HK-2 (cell line): ENCODE data around the gene PTPRN.
A peak's percentile ranks its signal among the peaks of the same experiment; 100 is the strongest.

Experiments
- DNase-seq: peaks from one replicate; pipeline ENCODE4 v3.0.0-alpha.2; 2018; ENCODE audit not compliant: unreplicated experiment

PTPRN gene

DNA sequence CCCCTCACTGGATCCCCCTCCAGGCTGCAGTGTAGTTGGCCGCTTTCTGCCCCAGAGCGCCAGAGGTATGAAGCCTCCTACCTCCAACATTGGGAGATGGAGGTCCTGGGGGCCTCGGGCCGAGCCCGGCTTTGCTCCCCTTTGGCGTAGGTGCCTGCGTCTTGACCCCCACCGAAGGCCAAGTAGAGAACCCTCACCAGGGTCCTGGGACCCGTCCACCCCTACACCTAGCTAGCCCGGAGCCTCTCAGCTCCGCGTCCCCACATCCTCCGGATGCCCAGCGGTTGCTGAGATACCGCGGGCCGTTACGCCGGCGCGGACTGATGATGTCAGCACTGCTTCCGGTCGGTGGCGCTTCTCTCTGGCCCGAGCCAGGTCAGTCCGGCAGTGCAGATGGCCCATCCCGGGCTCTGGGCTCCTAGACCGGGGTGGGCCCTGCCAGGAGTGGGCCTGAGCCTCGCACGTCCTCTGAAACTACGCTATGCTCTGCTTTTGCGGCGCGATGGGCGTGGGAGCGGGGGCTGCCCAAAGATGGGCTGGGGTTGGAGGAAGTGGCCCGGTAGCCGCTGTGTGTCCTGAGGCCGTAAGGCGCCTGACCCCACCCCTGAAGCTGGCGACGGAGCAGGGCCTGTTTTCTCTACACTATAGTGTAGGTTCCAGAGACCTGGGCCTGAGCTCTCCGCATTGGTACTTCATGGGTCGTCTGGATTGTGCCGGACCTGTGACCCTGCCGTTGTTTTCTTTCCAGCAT, 63.9 kb downstream of the PTPRN start, which contains the start of the genes GLB1L and STK16:
TSS of gene GLB1L (minus strand) at position 297 of the 751 bp plus-strand sequence. CDS start 1,871 bp downstream, outside the sequence.
TSS of gene STK16 (plus strand) at position 332 of the 751 bp plus-strand sequence. CDS start 521 bp downstream, outside the sequence.
- peak; percentile 95 for DNase-seq

DNA sequence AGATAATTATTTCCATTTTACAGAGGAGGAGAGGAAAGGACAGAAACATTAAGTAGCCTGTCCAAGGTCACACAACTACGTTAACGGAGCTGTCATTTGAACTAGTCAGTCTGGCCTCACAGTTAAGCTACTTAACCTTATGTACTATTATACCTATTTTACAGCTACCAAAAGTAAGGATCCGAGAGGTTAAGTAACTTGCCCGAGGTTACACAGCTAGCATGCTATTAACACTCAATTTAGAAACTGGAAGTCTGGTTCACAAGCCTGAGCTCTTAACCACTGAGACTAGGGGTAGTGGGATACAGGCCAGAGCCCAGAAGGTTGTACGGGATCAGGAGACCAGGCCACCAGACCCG, 64.4 kb downstream of the PTPRN start:
- DNase-seq: no peak

DNA sequence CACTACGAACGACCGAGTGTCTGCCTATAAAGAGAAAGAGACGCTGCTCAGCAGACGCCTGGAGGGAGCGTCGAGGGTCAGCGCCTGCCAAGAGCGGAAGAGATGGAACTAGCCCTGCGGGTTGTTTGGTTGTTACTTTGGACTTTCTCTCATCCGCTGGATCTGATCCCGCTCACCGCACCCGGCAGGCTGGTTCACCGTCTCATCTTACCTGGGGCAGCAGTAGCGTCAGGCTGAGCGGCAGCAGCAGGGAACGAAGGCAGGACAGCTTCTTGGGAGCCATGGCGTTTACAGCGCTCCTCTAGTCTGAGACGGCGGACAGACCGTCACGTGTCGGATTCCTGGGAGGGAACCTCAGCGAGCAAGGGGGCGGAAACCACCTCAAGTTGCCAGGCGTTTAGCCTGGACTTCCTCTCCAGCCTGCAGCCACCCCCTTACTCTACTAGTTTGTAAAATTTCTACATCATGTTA, 65.9 kb downstream of the PTPRN start:
- DNase-seq: no peak
